ENCODE data around the gene ZNF644.

- TF ChIP-seq CTCF (conservative IDR thresholded peaks at IDR 0.05) (no peak), EZH2 (IDR thresholded peaks at IDR 0.05; ENCODE audit: low read depth) (no peak)
Observed at GRCh38 chr1:90902672-90903071, 119.2 kb downstream of the ZNF644 start.
